ENCODE data around the gene PPP1R36. TPM values are rescaled to one million over a fixed set of nuclear protein-coding genes. Genes with fewer than 3 reads are reported as not detected.
"Not testable (repeated sequence)": the region's sequence is repeated elsewhere in the genome, so short reads cannot be mapped to it uniquely, and the experiment has no call there.

Gene PPP1R36
- total RNA-seq, 1 donor from 2014 or later, result 0.36 TPM

DNA sequence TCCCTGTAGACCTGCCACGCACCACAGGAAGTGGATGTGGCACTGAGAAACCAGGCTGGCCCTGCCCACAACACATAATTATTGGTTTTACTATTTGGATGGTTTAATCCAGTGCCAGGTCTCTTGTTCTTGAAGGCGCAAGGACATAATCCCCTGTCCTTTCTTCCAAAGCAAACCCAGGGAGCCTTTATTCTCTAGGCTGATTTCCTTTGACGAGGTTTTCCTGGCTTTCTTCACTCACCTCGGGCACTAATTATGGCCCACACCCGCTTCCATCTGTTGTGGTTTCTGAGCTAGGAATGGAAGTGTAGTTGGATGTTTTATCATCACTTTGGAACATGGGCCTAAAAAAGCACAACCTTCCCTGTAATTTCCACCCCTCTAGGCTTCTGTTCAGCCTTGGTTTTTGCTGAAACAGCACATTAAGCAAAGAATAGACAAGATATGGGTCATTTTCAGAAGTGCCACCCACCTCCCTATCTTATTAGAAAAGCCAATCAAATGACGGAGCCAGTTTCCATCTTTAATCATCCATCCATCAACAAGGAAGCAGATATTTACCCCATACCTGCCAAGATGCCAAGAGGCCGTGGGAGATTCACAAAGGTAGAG is 73.9 kb downstream of the PPP1R36 start:
- no peak for DNase-seq
- Histone ChIP-seq H3K4me1 (no peaks in the 10 kb centered on the region), H3K4me3 (no peak overlapping the region), H3K27ac (replicated peaks) (no peak overlapping the region), H3K27me3 (ENCODE audit: low read depth) (no peaks in the 10 kb centered on the region), H3K36me3 (no peaks in the 10 kb centered on the region), H3K9me3 (replicated peaks) (no peaks in the 10 kb centered on the region)
- intact Hi-C loops (cut with micrococcal nuclease), result no loop called here
- TF ChIP-seq CTCF (IDR thresholded peaks at IDR 0.05; ENCODE audit: borderline replicate concordance), result no peak

DNA sequence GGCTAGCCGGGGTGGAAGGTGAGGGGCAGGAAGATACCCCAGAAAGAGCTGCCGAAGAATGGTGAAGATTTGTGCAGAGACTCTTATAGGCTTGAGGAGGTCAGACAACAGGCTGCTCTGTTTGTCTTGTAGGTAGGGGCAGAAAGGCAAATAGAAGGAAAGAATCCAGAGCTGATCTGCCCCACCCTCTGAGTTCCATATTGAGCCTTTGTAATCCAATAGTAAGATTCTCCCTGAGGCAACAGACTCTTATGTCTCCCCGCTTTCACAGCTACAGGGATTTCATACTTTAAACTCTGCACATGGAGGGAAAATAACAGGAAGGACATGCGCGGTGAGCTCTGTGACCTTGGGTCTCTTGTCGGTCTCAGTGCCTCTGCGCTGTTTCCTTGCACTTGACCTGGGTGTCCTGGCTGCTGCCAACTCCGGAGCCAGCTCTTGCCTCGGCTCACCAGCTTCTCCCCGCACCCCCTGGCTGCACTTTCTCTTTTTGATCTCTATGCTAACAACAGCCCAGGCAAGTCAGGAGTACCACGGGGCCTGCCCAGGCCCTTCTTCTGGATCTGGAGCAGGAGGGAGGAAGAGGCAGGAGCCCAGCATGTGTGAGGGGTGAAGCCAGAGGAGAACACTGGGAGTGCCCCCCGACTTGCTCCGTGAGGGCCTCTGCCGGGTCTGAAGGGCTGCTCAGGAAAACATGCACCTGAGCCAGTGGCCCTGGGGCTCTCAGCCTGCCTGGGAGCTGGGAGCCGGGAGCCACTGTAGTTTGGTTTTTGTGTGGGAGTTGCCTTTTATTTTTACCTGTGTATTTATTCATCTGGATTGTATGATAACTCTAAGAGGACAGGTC is 75.8 kb downstream of the PPP1R36 start:
- no peaks in the 10 kb centered on the region for H3K4me1 ChIP-seq
- no peak for TF ChIP-seq CTCF (IDR thresholded peaks at IDR 0.05; ENCODE audit: borderline replicate concordance)
- no peaks in the 10 kb centered on the region for H3K9me3 ChIP-seq (replicated peaks)
- H3K27ac ChIP-seq (replicated peaks), result peak overlapping the region; percentile 33
- DNase-seq, result no peak
- no peaks in the 10 kb centered on the region for H3K27me3 ChIP-seq (ENCODE audit: low read depth)
- intact Hi-C loops (cut with micrococcal nuclease), result no loop called here
- no peaks in the 10 kb centered on the region for H3K36me3 ChIP-seq
- no peak overlapping the region for H3K4me3 ChIP-seq

GRCh38 chr14:64628940-64629408 is 79.2 kb downstream of the PPP1R36 start:
- intact Hi-C loops (cut with micrococcal nuclease), result no loop called here
- Histone ChIP-seq H3K27ac (replicated peaks) (no peak overlapping the region), H3K27me3 (ENCODE audit: low read depth) (no peaks in the 10 kb centered on the region), H3K9me3 (replicated peaks) (no peaks in the 10 kb centered on the region), H3K36me3 (no peaks in the 10 kb centered on the region), H3K4me1 (no peaks in the 10 kb centered on the region), H3K4me3 (no peak overlapping the region)
- no peak for DNase-seq
- TF ChIP-seq CTCF (IDR thresholded peaks at IDR 0.05; ENCODE audit: borderline replicate concordance), result no peak

DNA sequence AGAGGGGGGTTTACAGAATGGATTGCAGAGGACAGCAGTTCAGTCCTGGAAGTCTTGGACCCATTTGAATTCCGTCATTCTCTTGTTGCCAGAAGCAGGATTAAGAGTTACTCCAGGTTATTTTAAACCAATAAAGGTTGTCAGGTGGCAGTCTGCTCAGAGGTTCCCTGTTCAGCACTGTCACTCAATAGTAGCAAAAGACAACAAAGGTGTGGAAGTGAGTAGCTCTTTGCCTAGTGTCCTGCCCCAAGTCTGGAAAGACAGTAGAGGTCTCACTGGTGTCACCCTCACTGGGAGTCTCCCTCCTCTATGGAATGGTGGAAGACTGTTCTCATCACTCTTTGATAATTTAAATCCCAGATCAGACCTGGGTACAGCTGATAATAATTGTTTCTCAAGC is 81.0 kb downstream of the PPP1R36 start:
- Histone ChIP-seq H3K9me3 (replicated peaks) (no peaks in the 10 kb centered on the region), H3K4me1 (no peaks in the 10 kb centered on the region), H3K27ac (replicated peaks) (no peak overlapping the region), H3K27me3 (ENCODE audit: low read depth) (no peaks in the 10 kb centered on the region), H3K36me3 (no peaks in the 10 kb centered on the region), H3K4me3 (no peak overlapping the region)
- no peak for TF ChIP-seq CTCF (IDR thresholded peaks at IDR 0.05; ENCODE audit: borderline replicate concordance)
- intact Hi-C loops (cut with micrococcal nuclease), result loop anchor here (10.0 kb wide), 1 partner anchor 286 kb away; no protein-coding TSS in a partner anchor
- no peak for DNase-seq

GRCh38 chr14:64631222-64631621 is 81.5 kb downstream of the PPP1R36 start:
- not testable (repeated sequence) for H3K9me3 ChIP-seq (replicated peaks); H3K4me3 ChIP-seq; H3K27me3 ChIP-seq (ENCODE audit: low read depth); H3K36me3 ChIP-seq; H3K27ac ChIP-seq (replicated peaks); H3K4me1 ChIP-seq; DNase-seq
- intact Hi-C loops (cut with micrococcal nuclease), result loop anchor here (10.0 kb wide), 1 partner anchor 286 kb away; no protein-coding TSS in a partner anchor

GRCh38 chr14:64632056-64632455 is 82.3 kb downstream of the PPP1R36 start:
- Histone ChIP-seq H3K4me3 (no peak overlapping the region), H3K4me1 (no peaks in the 10 kb centered on the region), H3K27me3 (ENCODE audit: low read depth) (no peaks in the 10 kb centered on the region), H3K9me3 (replicated peaks) (no peaks in the 10 kb centered on the region), H3K36me3 (no peaks in the 10 kb centered on the region), H3K27ac (replicated peaks) (no peak overlapping the region)
- TF ChIP-seq CTCF (IDR thresholded peaks at IDR 0.05; ENCODE audit: borderline replicate concordance), result no peak
- intact Hi-C loops (cut with micrococcal nuclease), result loop anchor here (10.0 kb wide), 1 partner anchor 287 kb away; no protein-coding TSS in a partner anchor
- no peak for DNase-seq
